Neural cell (in vitro differentiated cells): ENCODE measurements around the gene ALG3.

Experiments
- EP300 ChIP-seq: fragments of 450-650 bp; conservative IDR thresholded peaks from 2 replicates; pipeline ENCODE4 v1.6.1; 2014; ENCODE audit warnings: antibody characterized with exemption, mild to moderate bottlenecking, moderate library complexity; ENCODE audit not compliant: poor library complexity, severe bottlenecking
- EZH2 ChIP-seq: fragments of 200-600, 300-800 bp; shearing (Covaris generic), sonication (generic); IDR thresholded peaks from 2 replicates; pipeline ENCODE4 v1.6.1; 2014; ENCODE audit warnings: antibody characterized with exemption, low read length, borderline replicate concordance, mild to moderate bottlenecking; ENCODE audit not compliant: insufficient read depth, poor library complexity, severe bottlenecking
- MXI1 ChIP-seq: fragments of 450-650 bp; conservative IDR thresholded peaks from 2 replicates; pipeline ENCODE4 v1.6.1; 2014; ENCODE audit warnings: antibody characterized with exemption, mild to moderate bottlenecking; ENCODE audit not compliant: poor library complexity, severe bottlenecking
- POLR2AphosphoS5 ChIP-seq: IDR thresholded peaks from 2 replicates; pipeline ENCODE4 v1.6.1; 2012
- RAD21 ChIP-seq: fragments of 450-650 bp; conservative IDR thresholded peaks from 2 replicates; pipeline ENCODE4 v1.6.1; 2014; ENCODE audit warnings: antibody characterized with exemption, mild to moderate bottlenecking, moderate library complexity
- REST ChIP-seq: IDR thresholded peaks from 2 replicates; pipeline ENCODE4 v1.6.1; 2012; ENCODE audit warnings: borderline replicate concordance
- SMC3 ChIP-seq: fragments of 450-650 bp; conservative IDR thresholded peaks from 2 replicates; pipeline ENCODE4 v1.6.1; 2014; ENCODE audit warnings: antibody characterized with exemption, mild to moderate bottlenecking, moderate library complexity; ENCODE audit not compliant: poor library complexity
- TAF1 ChIP-seq: IDR thresholded peaks from 2 replicates; pipeline ENCODE4 v1.6.1; 2012; ENCODE audit warnings: low read depth
- TF ChIP-seq, protein P1 (sequence below): fragments of 450-650 bp; IDR thresholded peaks from 2 replicates; pipeline ENCODE4 v1.5.1; 2014; ENCODE audit warnings: antibody characterized with exemption, mild to moderate bottlenecking, moderate library complexity; ENCODE audit not compliant: poor library complexity, severe bottlenecking

DNA sequence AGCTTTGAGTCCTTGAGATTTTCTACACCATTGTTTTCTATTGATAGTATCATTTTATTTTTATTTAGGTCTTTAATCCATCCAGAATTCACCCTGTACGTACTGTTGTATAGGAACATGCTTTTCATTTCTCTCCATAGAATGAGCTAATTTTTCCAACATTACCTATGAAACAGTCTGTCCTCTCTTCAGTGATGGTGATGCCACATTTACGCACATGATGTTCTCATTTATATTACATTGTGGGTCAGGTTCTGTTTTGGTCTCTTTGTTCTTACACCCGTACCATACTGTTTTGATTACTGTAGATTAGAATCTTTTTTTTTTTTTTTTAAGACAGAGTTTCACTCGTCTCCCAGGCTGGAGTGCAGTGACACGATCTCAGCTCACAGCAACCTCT lies 37.0 kb downstream of the ALG3 start:
- TF ChIP-seq, protein P1, sequence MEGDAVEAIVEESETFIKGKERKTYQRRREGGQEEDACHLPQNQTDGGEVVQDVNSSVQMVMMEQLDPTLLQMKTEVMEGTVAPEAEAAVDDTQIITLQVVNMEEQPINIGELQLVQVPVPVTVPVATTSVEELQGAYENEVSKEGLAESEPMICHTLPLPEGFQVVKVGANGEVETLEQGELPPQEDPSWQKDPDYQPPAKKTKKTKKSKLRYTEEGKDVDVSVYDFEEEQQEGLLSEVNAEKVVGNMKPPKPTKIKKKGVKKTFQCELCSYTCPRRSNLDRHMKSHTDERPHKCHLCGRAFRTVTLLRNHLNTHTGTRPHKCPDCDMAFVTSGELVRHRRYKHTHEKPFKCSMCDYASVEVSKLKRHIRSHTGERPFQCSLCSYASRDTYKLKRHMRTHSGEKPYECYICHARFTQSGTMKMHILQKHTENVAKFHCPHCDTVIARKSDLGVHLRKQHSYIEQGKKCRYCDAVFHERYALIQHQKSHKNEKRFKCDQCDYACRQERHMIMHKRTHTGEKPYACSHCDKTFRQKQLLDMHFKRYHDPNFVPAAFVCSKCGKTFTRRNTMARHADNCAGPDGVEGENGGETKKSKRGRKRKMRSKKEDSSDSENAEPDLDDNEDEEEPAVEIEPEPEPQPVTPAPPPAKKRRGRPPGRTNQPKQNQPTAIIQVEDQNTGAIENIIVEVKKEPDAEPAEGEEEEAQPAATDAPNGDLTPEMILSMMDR: no peak
- TF ChIP-seq POLR2AphosphoS5 (no peak), MXI1 (no peak), REST (no peak), RAD21 (no peak), TAF1 (no peak), EP300 (no peak), EZH2 (no peak), SMC3 (no peak)
